ENCODE results near the gene SCLY.

SCLY gene

DNA sequence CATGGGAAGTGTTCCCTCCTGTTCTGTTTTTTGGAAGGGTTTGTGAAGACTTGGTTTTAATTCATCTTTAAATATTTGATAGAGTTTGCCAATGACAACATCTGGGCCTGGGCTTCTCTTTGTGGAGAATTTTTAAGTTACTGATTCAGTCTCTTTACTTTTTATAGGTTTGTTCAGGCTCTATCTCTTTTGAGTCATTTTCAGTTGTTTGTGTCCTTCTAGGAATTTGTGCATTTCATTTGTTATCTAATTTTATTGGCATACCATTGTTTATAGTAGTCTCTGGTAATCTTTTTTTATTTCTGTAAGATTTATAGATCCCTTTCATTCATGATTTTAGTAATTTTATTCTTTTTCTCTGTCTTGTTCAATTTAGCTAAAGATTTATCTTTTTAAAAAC lies 14.6 kb downstream of the SCLY start:
- DNase-seq (ENCODE audit: low read depth), result no peak

DNA sequence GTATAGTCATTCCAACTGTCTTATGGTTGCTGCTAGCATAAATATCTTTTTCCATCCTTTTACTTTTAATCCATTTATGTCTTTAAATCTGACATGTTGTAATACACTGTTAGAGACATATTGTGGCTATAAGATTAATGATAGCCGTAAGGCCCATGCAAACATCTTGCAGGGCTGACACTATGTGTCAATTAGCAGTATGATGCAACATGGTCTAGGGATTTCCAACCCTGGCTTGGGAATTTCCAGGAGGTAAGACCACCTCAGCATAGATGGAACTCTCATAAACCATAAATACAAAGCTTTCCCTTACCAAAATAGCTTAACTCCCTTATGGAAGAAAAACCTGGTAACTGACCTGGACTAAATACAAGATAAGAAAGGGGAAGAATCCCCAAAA lies 16.5 kb downstream of the SCLY start:
- no peak for DNase-seq (ENCODE audit: low read depth)

DNA sequence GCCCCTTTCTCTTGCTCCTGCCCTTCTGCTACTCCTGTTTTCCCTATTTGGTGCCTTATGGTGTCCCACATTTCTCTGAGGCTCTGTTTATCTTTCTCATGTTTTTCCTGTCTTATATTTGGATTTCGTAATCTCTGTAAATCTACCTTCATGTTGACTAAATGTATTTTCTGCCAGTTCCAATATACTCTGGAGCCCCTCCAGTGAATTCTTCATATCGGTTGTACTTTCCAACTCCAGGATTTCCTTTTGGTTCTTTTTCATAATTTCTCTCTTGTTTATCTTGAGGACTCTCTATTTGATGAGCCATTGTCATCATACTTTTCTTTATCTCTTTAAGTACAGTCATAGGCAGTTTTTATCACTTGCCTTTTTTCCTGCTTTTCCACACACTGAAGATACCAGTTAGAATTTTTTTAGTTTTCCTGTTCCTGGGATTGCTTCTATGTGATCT lies 19.1 kb downstream of the SCLY start:
- DNase-seq (ENCODE audit: low read depth), result no peak

DNA sequence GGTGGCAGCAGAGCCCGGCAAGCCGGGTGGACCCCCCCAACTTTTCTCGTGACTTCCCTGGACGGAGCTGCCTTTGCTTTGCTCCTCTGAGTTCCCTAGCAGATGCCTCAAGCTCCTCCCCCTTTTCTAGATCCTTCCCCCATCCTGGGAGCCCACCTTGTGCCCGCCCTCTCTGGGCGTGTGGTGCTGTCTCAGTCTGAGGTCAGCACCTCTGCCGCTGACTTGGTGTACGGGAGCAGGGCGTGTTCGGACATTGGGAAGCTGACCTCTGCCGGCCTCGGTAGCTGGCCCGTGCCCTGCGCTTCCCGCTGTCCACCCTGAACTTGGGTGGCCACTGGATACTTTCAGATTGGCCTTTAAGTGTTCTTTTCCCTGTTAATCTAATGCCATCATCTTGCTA lies 19.7 kb downstream of the SCLY start:
- DNase-seq (ENCODE audit: low read depth), result no peak

DNA sequence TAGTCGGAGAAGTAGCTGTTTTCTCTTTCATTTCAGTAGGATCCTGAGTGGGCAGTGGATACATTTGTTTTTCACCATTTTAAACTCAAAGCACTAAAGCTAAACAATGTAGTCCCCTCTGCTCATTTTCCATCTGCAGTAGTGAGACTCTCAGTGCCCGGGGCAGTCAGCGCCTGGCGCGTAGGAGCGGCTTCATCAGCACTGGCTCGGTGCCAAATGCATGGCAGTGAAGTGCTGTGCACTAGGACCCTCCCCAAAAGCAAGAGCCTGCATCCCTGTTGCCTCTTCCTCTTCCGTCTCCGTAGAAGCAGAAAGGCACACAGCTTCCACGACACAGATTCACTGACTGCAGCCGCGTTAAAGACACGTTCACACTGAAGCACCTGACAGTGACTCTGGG lies 20.3 kb downstream of the SCLY start:
- DNase-seq (ENCODE audit: low read depth), result no peak

DNA sequence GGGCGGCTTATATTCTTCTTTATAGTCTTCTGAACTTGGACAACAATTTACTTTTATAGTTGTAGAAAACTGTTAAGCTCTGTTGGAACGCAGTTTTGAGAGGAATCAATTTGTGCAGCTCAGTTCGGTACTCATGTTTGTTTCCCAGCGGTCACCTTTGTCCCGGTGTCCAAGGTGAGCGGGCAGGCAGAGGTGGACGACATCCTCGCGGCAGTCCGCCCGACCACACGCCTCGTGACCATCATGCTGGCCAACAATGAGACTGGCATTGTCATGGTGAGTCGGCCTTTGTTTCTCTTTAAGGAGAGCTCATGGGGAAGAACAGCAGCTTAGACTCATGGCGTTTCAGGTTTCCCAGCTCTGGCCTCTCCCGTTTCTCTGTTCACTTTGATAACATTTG lies 20.8 kb downstream of the SCLY start:
- DNase-seq (ENCODE audit: low read depth), result no peak

DNA sequence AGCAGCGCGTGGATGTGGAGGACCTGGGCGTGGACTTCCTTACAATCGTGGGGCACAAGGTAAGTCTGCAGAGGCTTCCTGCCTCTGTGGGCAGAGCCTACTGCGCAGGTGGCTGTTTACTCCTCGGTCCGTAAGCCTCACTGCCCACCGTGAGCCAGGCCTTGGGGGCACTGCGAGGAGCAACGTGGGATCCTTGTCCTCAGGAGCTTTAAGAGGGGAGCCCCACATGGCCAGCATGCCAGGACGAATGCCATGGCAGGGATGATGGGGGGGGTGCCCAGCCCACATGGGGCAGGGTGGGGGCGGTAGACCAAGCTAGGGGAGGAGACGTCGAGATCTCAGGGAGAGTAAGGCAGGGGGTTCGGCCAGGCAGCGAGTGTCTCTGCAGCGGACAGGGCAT lies 21.4 kb downstream of the SCLY start:
- DNase-seq (ENCODE audit: low read depth), result no peak

DNA sequence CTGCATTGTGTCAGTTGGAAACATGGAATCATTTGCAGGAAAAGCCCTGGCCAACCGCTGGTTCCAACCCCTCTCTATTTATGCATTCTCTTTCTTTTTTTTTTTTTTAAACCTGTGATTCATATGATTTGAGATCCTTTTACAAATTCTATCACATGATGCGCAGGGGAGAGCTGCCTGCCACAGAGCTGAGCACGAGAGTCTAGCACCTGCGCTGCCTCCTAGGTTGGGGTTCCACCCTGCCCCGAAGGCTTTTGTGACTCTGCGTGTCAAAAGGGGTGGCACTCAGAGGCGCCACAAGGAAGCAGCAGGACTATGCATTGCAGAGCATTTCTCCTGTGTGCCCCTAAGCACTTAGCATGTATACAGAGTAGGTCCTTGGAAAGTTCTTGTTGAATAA lies 22.0 kb downstream of the SCLY start:
- no peak for DNase-seq (ENCODE audit: low read depth)

DNA sequence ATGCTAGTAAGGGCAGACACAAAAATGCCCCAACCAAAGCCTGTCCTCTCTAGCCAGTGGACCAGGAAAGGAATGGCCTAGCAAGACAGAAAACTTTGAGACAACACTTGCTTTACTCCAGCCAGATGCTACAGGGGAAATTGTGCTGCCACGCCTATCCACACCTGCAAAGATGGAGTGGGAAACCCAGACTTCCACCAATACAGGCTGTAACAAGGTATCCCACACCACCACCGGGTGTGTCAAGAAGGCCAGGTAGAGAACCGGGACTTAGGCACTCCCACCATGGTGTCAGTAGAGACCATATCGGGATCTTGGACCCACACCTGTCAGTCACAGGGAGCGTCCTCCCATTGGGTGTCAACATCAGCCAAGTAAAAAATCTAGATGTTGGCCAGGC lies 23.1 kb downstream of the SCLY start:
- no peak for DNase-seq (ENCODE audit: low read depth)

DNA sequence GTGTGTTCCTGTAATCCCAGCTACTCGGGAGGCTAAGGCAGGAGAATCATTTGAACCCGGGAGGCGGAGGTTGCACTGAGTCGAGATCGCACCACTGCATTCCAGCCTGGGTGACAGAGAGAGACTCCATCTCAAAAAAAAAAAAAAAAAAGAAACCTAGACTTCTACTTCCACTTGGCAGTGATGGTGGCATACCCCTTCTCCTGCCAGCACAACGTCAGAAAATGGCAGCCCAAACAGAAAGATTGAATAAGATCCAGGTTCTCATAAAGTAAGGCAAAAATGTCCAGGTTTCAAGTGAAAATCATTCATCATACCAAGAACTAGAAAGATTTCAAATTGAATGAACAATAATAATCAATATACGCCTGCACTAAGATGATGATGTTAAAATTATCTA lies 24.0 kb downstream of the SCLY start:
- no peak for DNase-seq (ENCODE audit: low read depth)

DNA sequence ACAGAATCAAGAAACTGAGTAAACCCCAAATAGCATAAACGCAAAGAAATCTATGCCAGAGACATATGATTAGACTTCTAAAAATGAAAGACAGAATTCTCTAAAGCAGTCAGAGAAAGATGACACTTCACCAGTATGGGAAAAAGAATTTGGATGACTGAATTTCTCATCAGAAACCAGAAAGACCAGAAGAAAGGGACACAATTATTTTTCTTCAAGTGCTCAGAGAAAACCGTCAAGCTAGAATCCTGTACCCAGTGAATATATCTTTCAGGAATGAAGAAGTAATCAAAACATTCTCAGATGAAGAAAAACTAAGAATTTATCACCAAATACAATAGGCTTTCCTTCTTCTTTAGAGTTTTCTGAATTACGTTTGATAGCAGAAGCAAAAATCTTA lies 25.1 kb downstream of the SCLY start:
- DNase-seq (ENCODE audit: low read depth), result no peak

DNA sequence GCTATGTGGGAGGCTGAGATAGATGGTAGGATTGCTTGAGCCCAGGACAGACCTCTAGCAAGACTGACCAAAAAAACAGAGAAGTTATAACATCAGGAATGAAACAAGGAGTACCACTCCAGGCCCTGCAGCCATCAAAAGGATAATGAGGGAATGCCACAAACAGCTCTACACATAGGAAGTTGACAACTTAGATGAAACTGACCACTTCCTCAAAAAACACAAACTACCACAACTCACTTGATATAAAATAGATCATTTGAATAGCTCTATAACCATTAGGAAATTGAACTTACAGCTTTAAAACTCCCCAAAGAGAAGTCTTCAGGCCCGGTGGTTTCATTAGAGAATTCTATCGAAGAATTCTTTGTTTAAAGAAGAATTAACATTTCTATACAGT lies 26.4 kb downstream of the SCLY start:
- no peak for DNase-seq (ENCODE audit: low read depth)

DNA sequence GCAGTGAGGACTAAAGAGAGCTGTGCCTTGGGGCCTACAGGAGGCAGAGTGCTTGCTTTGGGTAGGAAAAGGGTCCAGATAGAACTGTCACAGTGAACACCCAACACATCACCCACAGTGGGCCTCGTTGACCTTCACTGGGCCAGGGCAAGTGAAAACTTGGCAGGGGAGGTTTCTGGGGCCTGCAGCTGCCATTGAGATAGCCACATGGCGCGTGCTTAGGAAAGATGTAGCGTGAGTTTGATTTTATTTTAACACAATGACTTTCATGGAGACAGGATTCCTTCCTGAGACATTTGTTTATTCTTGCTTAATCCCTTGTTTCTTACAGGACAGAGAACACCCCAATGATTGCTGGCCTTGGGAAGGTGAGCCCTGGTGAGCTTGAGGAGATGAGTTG lies 30.1 kb downstream of the SCLY start:
- DNase-seq (ENCODE audit: low read depth), result no peak

DNA sequence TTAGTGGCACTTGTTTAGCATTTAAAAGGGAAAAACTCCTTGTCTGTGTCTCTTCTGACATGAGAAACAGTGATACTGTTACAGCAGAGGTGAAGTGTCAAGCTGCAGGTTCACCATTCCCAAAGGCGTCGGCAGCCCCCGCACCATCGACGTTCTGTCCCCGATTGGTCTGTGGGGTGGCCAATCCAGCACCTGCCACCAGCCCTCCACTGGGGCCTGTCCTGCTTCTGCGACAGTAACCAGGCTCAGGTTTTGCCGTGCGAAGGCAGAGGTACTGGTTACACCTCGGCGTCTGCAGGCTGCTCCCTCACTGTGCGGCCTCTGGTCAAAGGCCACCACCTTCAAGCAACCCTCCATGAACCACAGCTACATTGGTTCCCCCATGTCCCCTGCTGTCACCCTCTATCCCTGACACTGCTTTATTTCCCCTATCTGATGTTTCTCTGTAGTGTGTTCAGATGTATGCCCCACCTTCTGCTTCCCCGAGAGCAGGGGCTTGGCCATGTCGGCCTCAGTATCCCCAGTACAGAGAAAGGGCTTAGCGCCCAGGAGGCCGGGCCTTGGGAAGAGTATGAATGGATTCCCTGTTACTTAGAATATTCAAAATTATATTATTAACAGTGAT lies 30.7 kb downstream of the SCLY start:
- DNase-seq (ENCODE audit: low read depth), result no peak

DNA sequence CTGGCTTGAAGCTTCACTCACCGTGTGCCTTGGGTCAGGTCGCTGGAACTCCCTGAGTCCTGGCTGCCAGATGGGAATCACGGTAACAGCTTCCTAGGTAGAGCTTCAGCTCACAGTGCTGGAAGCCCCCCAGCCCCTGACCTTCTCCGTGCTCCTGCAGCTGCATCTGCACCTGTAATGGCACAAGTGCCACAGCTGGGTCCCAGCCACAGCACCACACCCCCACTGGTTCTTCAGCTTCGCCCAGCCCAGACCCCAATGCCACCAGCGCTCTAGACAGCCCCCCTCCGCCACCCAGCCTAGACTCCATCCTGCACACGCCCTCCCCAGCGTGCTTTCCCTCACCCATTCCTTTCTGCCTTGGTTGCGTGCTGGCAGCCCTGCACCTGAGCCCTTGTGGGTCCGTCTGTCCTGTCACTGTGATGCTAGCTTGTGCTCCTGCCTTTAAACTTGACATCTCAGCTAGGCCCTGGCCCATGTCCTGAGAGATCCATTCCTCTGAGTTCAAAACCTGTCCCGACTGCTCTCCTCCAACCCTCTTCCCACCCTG lies 31.8 kb downstream of the SCLY start:
- DNase-seq (ENCODE audit: low read depth), result no peak

DNA sequence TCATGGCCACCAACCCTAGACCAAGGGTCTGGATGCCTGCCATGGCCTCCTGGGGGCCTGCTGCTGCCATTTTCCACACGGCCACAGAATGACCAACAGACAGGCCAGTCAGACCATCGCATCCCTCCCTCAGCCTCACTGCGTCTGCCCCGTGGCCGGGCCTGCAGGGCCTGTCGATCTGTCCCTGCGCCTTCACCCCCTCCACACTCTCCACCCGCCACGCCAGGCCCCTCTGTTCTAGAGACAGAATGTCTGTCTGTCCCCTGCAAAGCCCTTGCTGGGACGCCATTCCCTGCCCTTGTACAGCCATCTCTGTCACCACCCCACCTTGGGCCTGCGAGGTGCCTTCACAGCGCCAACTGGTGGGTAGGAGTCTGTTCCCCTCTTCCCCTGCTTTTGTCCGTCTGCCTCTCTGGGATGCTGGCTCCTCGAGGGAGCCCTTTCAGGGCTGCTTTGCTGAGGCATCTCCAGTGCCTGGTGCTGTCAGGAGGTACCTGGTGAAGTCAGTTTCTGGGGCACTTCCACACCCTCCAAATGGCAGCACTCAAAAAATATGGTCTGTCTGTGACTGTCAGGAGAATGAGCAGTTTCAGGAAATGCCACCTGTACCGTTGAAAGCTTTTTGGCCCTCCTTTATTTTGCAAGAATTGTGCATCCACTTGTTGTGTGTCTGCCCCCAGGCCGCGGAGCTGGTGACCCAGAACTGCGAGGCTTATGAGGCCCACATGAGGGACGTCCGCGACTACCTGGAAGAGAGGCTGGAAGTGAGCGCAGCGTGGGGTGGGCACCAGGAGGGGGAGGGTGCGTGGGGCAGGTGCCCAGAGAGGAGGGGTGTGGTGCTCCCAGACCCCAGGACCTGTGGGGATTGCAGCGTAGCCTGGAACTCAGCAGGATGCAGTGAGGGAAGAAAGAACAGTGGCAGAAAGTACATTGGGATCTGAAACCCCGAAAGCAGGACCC lies 32.7 kb downstream of the SCLY start:
- no peak for DNase-seq (ENCODE audit: low read depth)

DNA sequence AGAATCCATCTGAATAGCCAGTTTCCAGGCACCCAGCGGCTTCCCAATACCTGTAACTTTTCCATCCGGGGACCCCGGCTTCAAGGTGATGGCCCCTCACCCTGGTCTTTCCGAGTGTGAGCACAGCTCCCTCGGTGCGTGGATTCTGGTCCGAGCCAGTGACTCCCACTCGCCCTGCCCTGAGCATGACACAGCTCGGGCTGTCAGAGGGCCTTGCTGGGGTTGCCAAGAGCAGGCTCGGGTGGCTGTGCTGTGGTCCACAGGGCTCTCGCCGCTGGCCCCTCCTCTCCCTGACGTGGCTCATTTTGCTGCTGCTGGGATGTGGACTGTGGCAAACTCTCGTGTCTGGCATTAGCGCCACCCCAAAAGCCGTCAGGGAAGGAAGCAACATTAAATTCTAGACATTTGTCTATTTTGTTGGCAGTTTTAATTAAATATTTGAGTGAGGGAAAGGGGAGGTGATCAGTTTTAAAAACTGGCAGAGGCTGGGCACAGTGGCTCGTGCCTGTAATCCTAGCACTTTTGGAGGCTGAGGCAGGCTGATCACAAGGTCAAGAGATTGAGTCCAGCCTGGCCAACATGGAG lies 33.7 kb downstream of the SCLY start:
- DNase-seq (ENCODE audit: low read depth), result no peak

DNA sequence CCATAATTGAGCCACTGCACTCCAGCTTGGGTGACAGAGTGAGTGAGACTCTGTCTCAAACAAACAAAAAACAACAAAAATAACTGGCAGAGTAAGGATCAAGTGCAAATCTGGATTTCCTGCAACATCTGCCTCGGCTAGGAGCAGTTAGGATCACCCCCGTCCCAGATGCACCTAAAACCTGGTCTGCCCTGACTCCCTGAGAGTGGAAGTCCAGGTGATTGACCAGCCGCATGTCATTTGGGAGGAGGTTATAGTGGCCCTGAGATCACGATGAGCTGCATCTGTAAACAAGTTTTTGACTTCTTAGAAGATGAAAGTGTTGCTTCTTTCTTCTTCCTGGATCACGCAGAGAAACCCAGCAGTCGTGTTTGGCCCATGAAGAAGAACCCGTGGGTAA lies 34.3 kb downstream of the SCLY start:
- no peak for DNase-seq (ENCODE audit: low read depth)

DNA sequence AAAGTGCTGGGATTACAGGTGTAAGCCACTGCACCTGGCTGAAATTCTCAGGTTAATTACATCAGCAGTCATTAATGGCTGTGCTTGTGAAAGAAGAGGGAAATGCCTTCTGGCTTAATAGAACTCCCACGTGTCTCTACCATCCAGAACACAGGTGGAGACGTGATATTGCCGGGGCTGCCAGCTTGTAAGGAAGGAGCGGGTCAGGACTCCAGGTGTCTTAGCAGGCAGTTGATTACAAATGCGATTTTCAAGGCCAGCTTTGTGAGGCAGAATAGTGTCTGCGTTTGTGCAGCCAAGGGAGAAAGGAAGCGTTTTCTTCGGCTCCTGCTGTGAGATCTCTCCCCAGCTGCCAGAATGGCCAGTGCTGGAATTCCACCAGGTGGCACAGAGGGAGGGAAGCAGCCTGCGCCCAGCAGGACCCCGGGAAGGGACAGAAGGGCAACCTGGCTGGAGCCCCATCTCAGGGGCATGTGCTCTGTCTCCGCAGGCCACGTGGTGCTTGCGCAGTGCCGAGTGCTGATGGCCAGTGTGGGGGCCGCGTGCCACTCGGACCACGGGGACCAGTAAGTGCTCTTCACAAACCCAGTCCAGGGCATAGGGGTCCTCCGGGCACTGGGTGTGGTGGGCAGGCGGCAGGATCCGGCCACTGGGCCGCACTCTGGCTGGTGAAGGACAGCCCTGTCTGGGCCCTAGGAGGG lies 35.7 kb downstream of the SCLY start:
- no peak for DNase-seq (ENCODE audit: low read depth)

DNA sequence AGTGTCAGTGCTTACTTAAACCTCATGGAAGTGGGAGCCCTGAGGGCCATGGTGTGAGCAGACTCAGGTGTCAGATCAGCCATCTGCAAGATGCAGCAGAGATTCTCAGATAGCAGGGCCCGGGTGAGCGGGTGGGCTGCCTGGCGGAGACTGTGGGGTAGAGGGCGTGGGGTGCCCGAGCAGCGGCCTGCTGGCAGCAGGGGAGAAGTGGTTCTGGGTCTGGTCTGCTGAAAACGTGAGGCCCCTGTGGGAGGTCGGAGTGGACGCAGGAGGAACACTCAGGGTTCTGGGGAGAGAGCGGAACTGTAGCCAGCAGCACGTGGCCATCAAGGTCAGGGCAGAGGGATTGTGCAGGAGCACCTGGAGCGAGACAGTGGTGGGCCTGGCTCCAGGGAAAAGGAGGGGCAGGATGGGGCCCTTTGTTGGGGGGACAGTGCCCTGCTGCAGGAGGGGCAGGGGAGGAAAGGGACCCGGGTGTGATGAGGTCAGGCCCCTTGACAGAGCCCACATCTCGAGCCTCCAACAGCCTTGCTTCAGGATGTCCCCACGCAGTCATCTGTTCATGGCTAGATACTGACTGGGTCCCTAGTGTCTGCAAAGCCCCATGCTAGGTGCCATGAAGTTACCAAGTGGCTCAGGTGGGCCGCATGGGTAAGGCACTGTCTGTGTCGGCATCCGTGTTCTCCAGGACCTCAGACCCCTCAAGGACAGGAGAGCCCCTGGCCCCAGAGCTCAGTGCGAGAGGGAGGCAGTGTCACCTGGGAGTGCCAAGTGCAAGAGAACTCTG lies 36.6 kb downstream of the SCLY start:
- no peak for DNase-seq (ENCODE audit: low read depth)

Data from stromal cell of bone marrow (primary cell).